PC-9 (cell line): ENCODE results near the gene SCAPER. TPM values are rescaled to one million over a fixed set of nuclear protein-coding genes. Genes with fewer than 3 reads are reported as not detected.
"Not testable (repeated sequence)": the region's sequence is repeated elsewhere in the genome, so short reads cannot be mapped to it uniquely, and the experiment has no call there.

Experiments
- BruUV-seq: library from RNA; stranded (reverse); fragments of 400-500 nt; replicated peaks from 2 replicates; lab custom pipeline; 2021; lab: Mats Ljungman, UMichigan
- CTCF ChIA-PET: fragments of 300-600 bp; sonication (Branson Sonifier 250); formaldehyde crosslinking; loops from one replicate; lab custom pipeline; 2022; ENCODE audit warnings: antibody characterized with exemption; lab: Charles Lee
- POLR2A ChIA-PET: fragments of 300-600 bp; sonication (Branson Sonifier 250); formaldehyde crosslinking; loops from one replicate; lab custom pipeline; 2022; ENCODE audit warnings: antibody characterized with exemption; ENCODE audit not compliant: unreplicated experiment; lab: Charles Lee
- DNase-seq, 2 experiments: peaks; one replicate each; pipeline versions ENCODE4 v3.0.0 to v3.0.0-alpha.2; 2015 to 2022; ENCODE audit warnings: mixed read lengths in 1 of 2
- H2AFZ ChIP-seq: fragments of 200-600 bp; sonication (generic); 2 replicates; pipeline ENCODE4 v1.8.1; 2017; ENCODE audit warnings: antibody characterized with exemption
- H3F3A ChIP-seq: fragments of 200-600 bp; sonication (generic); 2 replicates; pipeline ENCODE4 v1.8.1; 2017; ENCODE audit warnings: antibody characterized with exemption, mild to moderate bottlenecking, low read depth; ENCODE audit not compliant: insufficient read depth
- H3K27ac ChIP-seq: fragments of 200-600 bp; sonication (generic); 2 replicates; pipeline ENCODE4 v1.6.1; 2016; ENCODE audit warnings: mixed run types
- H3K27me3 ChIP-seq: fragments of 200-600 bp; sonication (generic); 2 replicates; pipeline ENCODE4 v1.6.1; 2016; ENCODE audit warnings: low read depth, mixed run types; ENCODE audit not compliant: insufficient read depth
- H3K36me3 ChIP-seq: fragments of 200-600 bp; sonication (generic); 2 replicates; pipeline ENCODE4 v1.6.1; 2016; ENCODE audit warnings: low read depth, mixed run types
- H3K4me1 ChIP-seq: fragments of 200-600 bp; sonication (generic); replicated peaks from 2 replicates; pipeline ENCODE4 v1.6.1; 2016; ENCODE audit warnings: mixed run types; ENCODE audit not compliant: insufficient read depth
- H3K4me2 ChIP-seq: fragments of 200-600 bp; sonication (generic); 2 replicates; pipeline ENCODE4 v1.6.1; 2017; ENCODE audit warnings: mixed run types
- H3K4me3 ChIP-seq: fragments of 200-600 bp; sonication (generic); 2 replicates; pipeline ENCODE4 v1.6.1; 2016; ENCODE audit warnings: mixed run types
- H3K79me2 ChIP-seq: fragments of 200-600 bp; sonication (generic); 2 replicates; pipeline ENCODE4 v1.6.1; 2017; ENCODE audit warnings: low read depth, mixed run types
- H3K9me2 ChIP-seq: fragments of 200-600 bp; sonication (generic); 2 replicates; pipeline ENCODE4 v1.8.1; 2017; ENCODE audit warnings: mild to moderate bottlenecking; ENCODE audit not compliant: insufficient read depth
- H3K9me3 ChIP-seq: fragments of 200-600 bp; sonication (generic); 2 replicates; pipeline ENCODE4 v1.8.1; 2016; ENCODE audit warnings: low read depth; ENCODE audit not compliant: insufficient read depth
- H4K20me1 ChIP-seq: fragments of 200-600 bp; sonication (generic); 2 replicates; pipeline ENCODE4 v1.8.1; 2017; ENCODE audit not compliant: insufficient read depth
- CTCF ChIP-seq: fragments of 200-600 bp; sonication (generic); conservative IDR thresholded peaks from 2 replicates; pipeline ENCODE4 v1.6.1; 2017; ENCODE audit warnings: mixed run types, antibody characterized with exemption, mild to moderate bottlenecking, moderate library complexity
- EZH2 ChIP-seq: fragments of 200-600 bp; sonication (generic); IDR thresholded peaks from 2 replicates; pipeline ENCODE4 v1.8.0; 2017; ENCODE audit warnings: antibody characterized with exemption, low read depth
- intact Hi-C: fragments of 100-400 bp; cut with micrococcal nuclease; formaldehyde crosslinking; loops from one replicate; pipeline ENCODE4 v1.10.0; 2022; ENCODE audit not compliant: unreplicated experiment
- total RNA-seq: library from RNA; stranded (reverse); gene quantifications from 2 replicates; pipeline ENCODE4 v1.2.3, GENCODE V29; 2021

Gene SCAPER
- total RNA-seq, 1 experiment from 2014 or later: 18.7 TPM

- no peak for TF ChIP-seq CTCF
- no peak for TF ChIP-seq EZH2
- Histone ChIP-seq H3K4me1 (no peaks in the 10 kb centered on the region), H3F3A (no peaks in the 10 kb centered on the region), H3K9me3 (no peaks in the 10 kb centered on the region), H3K4me3 (no peak overlapping the region), H3K4me2 (no peak overlapping the region), H3K27ac (no peak overlapping the region), H3K27me3 (no peaks in the 10 kb centered on the region), H3K79me2 (no peaks in the 10 kb centered on the region), H3K9me2 (no peaks in the 10 kb centered on the region), H4K20me1 (no peaks in the 10 kb centered on the region), H3K36me3 (no peaks in the 10 kb centered on the region), H2AFZ (no peak overlapping the region)
- CTCF ChIA-PET: no interaction called here
- no peak for DNase-seq
- intact Hi-C loops: loop anchor here (10.0 kb wide), 1 partner anchor 807 kb away; the partner anchor contains the start of gene TMEM266
- POLR2A ChIA-PET: interaction anchor here (0.6 kb wide), 1 partner anchor 620 kb away, joined by 9 read pairs; no protein-coding TSS in a partner anchor
- no TSS peak for BruUV-seq
Measured at GRCh38 chr15:76861815-76862397, 43.2 kb downstream of the SCAPER start.

- Histone ChIP-seq H4K20me1 (no peaks in the 10 kb centered on the region), H3K36me3 (no peaks in the 10 kb centered on the region), H3K9me2 (no peaks in the 10 kb centered on the region), H3K4me2 (no peak overlapping the region), H3K27me3 (no peaks in the 10 kb centered on the region), H2AFZ (no peak overlapping the region), H3K4me1 (no peaks in the 10 kb centered on the region), H3K27ac (no peak overlapping the region), H3F3A (no peaks in the 10 kb centered on the region), H3K4me3 (no peak overlapping the region), H3K79me2 (no peaks in the 10 kb centered on the region), H3K9me3 (no peaks in the 10 kb centered on the region)
- ChIA-PET POLR2A (no interaction called here), CTCF (interaction anchor here (0.6 kb wide), 1 partner anchor 233 kb away, joined by 3 read pairs; no protein-coding TSS in a partner anchor)
- no TSS peak for BruUV-seq
- DNase-seq: no peak
- intact Hi-C loops: loop anchor here (10.0 kb wide), 1 partner anchor 805 kb away; the partner anchor contains the start of gene TMEM266
- TF ChIP-seq CTCF (no peak), EZH2 (no peak)
Measured at GRCh38 chr15:76860201-76860600, 44.9 kb downstream of the SCAPER start.

GRCh38 chr15:76850367-76850766 is 54.8 kb downstream of the SCAPER start:
- H3K79me2 ChIP-seq, intact Hi-C loops, BruUV-seq, H3K27me3 ChIP-seq, CTCF ChIA-PET, H3K4me3 ChIP-seq, H3K36me3 ChIP-seq, DNase-seq, H3K4me1 ChIP-seq, POLR2A ChIA-PET, H3K9me3 ChIP-seq, H4K20me1 ChIP-seq, H3F3A ChIP-seq, H3K4me2 ChIP-seq, H2AFZ ChIP-seq, H3K9me2 ChIP-seq, H3K27ac ChIP-seq: not testable (repeated sequence)
